ENCODE data around the gene TMC5.

GRCh38 chr16:19382887-19383816 is 34.5 kb upstream of the TMC5 start:
- TF ChIP-seq CTCF (IDR thresholded peaks at IDR 0.05 in 4 of 5, conservative IDR thresholded peaks at IDR 0.05 in 1 of 5) (no peak), POLR2A (IDR thresholded peaks at IDR 0.05) (no peak)

All from gastrocnemius medialis (tissue), 4 donors.